Measurements from ENCODE around the gene GALNT14.

GALNT14 gene

DNA sequence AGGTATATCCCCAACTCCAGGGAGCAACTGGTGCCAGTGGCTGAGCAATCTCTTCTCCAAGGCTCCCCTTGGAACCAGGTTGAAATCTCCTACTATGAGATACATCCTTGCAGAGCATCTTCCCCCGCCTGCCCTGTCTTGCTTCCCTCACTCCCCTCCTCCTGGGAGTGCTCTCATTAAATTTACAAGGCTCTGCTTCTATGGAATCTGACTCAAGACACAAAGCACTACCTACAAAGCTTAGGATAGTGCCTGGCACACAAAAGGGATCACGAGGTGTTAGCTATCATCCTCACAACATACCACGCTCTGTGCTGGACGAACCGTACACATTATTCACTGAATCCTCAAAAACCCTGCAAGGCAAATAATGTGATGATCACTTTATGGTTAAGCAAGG is 121.6 kb downstream of the GALNT14 start:
- DNase-seq (ENCODE audit: low read depth), result no peak
- TF ChIP-seq, protein P1, sequence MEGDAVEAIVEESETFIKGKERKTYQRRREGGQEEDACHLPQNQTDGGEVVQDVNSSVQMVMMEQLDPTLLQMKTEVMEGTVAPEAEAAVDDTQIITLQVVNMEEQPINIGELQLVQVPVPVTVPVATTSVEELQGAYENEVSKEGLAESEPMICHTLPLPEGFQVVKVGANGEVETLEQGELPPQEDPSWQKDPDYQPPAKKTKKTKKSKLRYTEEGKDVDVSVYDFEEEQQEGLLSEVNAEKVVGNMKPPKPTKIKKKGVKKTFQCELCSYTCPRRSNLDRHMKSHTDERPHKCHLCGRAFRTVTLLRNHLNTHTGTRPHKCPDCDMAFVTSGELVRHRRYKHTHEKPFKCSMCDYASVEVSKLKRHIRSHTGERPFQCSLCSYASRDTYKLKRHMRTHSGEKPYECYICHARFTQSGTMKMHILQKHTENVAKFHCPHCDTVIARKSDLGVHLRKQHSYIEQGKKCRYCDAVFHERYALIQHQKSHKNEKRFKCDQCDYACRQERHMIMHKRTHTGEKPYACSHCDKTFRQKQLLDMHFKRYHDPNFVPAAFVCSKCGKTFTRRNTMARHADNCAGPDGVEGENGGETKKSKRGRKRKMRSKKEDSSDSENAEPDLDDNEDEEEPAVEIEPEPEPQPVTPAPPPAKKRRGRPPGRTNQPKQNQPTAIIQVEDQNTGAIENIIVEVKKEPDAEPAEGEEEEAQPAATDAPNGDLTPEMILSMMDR (conservative IDR thresholded peaks at IDR 0.05; ENCODE audit: low read depth, low read length), result no peak
- H3K4me3 ChIP-seq (ENCODE audit: low read length), result no peak overlapping the region

DNA sequence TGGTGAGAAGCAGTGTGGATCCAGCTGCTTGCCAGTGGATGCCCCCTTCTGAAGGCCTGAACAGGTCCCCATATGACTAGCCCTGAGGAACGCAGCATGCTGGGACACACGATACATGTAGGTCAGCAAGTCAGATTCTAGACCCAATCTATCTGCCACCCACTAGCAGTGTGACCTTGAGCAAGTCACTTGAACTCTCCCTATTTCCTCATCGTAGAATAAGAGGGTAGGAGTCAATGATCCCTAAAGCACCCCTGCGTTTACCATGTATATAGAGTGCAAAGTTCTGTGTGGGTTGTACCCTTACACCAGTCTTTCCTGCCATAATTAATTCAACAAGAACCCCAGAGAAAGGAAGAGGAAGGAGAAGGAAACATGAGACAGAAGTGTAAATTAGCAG is 123.7 kb downstream of the GALNT14 start:
- DNase-seq (ENCODE audit: low read depth), result no peak
- TF ChIP-seq, protein P1 (conservative IDR thresholded peaks at IDR 0.05; ENCODE audit: low read depth, low read length), result no peak
- H3K4me3 ChIP-seq (ENCODE audit: low read length), result no peak overlapping the region

DNA sequence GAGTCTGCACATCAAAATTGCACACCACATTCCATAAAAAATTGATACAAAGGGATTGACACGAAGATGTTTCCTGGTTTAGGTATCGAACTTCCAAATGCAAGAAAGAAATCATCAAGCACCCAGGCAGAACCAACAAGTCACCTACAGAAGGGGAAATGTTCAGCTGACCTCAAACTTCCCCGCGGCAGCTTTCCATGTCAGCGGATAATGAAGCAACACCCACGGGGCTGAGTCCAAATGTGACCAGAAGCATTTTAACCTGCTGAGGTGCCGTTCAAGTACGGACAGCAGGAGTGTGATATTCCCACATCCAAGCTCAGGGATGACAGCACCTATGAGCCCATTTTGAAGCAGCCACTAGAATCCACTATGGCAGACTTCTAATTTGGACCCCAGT is 124.9 kb downstream of the GALNT14 start:
- TF ChIP-seq, protein P1 (conservative IDR thresholded peaks at IDR 0.05; ENCODE audit: low read depth, low read length), result no peak
- H3K4me3 ChIP-seq (ENCODE audit: low read length), result no peak overlapping the region
- no peak for DNase-seq (ENCODE audit: low read depth)

DNA sequence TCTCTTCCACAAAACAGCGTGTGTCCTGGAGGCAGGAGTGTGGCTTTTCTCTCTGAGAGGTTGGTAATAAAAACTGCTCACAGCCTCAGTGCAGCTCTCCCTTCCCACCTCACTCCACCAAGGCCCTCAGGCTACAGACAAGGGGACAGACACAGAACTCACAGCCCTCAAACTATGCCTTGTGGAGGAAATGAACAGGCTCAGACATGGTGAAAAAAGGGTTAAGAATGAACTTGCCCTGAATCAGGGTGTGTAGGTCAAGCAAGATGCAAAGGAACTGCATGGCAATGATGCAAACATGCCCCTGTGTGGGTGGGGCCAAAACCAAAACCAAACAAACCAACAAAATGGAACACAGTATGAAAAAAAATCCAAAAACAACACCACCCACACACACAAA is 125.8 kb downstream of the GALNT14 start:
- DNase-seq (ENCODE audit: low read depth), result no peak
- TF ChIP-seq, protein P1 (conservative IDR thresholded peaks at IDR 0.05; ENCODE audit: low read depth, low read length), result no peak
- no peak overlapping the region for H3K4me3 ChIP-seq (ENCODE audit: low read length)

DNA sequence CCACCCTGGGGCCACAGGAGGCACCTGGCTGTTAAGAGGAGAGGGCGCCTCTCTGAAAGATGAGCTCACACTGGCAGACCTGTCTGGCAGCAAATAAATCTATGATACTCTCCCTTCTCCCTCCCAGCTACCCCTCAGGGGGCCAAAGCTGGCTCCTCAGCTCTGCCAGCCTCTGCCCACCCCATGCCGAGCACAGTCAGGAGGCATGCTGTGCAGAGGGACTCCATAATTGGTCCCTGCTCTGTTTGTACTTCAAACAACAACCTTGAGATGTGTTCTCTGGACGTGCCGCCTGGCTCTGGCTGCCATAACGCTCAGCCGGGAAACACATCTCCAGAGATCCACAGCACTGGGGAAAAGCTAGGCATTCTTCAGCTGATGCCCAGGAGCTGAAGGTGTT is 126.7 kb downstream of the GALNT14 start:
- TF ChIP-seq, protein P1 (conservative IDR thresholded peaks at IDR 0.05; ENCODE audit: low read depth, low read length), result no peak
- DNase-seq (ENCODE audit: low read depth), result no peak
- no peak overlapping the region for H3K4me3 ChIP-seq (ENCODE audit: low read length)

DNA sequence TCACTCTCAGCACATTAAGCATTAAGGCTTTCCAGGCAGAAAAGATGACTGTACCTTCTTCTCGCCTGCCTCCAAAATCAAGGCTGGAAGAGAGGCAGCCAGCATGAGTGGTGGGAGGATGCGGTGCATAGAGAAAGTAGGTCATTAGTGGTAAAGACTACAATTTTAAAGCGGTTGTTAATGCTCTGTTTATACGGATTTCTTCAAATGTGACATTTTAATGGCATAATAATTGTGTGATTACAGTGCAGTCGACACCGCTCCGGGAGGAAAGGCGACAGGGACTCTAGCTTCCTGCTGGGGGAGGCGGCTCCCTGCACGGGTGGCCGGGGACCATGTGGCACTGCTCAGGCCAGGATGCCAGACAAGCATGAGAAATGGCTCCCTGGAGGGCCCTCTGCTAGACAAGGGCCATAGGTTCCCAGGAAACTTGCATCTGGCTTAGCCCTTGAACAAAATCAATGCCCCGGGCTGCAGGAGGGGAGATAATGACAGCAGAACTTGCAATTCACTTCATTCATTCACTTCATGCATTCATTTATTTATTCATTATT is 129.6 kb downstream of the GALNT14 start:
- DNase-seq (ENCODE audit: low read depth), result no peak
- no peak overlapping the region for H3K4me3 ChIP-seq (ENCODE audit: low read length)
- TF ChIP-seq, protein P1 (conservative IDR thresholded peaks at IDR 0.05; ENCODE audit: low read depth, low read length), result no peak

DNA sequence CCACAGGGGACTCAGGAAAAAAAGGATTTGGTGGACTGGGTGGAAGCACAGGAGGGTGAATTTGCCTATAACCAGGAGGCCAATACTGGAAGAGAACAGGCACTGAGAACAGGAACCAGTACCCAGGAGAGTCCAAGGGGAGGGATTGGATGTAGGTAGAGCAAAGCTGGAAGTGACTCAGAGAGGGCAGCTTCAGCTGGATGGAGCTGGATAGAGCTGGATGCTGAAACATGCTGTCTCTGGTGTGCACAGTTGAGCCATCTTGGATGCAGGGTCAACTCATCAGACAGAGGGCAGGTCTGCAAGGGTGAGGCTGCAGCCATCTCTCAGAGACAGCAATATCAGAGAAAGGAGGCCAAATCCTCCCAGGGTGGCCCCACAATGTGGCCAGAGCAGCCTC is 134.0 kb downstream of the GALNT14 start:
- TF ChIP-seq, protein P1 (conservative IDR thresholded peaks at IDR 0.05; ENCODE audit: low read depth, low read length), result no peak
- no peak for DNase-seq (ENCODE audit: low read depth)
- no peak overlapping the region for H3K4me3 ChIP-seq (ENCODE audit: low read length)

All from retinal pigment epithelial cell (primary cell).